DMS53 treated with DMSO at 0.1 percent for 48 hours (cell line): ENCODE data around the gene NKX6-1.

Experiments used
- DNase-seq: peaks from one replicate; lab custom pipeline; 2025; ENCODE audit not compliant: unreplicated experiment; lab: John Stamatoyannopoulos, UW

The NKX6-1 gene

DNA sequence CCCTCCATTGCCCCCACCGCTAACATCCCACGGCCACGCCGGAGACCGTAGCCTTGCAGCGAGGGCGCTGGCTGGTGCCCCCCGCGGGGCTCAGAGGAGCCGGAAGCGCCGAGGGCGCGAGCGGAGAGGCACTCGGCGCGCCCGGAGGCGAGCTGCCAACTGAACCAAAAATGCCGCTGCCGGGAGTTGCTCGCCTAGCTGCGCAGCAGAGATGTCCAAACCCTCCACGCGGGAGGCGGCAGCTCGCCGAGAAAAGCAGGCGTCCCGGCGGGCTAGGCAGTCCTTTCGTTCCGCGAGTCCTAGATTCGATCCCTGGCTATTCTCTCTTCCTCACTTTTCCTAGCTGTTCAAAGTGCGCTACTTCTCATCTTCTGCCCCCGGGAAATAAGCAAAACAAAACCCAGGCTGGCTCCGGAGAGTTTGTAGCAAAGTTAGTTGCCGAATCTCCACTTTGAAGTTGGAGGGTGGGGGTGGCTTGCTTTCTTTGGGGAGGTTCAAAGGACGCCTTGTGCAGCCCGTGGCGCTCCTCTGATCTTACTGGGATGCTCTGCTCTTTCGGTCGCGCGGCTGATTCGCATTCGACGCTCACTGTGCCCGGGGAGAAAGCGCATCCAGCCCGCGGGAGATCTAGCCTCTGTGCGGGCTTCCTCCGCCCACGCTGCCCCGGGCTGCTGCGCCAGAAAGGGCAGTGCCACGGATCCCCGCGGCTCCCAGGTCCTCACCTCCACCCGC lies 723 bp downstream of the NKX6-1 start:
- DNase-seq = peak; percentile 18

DNA sequence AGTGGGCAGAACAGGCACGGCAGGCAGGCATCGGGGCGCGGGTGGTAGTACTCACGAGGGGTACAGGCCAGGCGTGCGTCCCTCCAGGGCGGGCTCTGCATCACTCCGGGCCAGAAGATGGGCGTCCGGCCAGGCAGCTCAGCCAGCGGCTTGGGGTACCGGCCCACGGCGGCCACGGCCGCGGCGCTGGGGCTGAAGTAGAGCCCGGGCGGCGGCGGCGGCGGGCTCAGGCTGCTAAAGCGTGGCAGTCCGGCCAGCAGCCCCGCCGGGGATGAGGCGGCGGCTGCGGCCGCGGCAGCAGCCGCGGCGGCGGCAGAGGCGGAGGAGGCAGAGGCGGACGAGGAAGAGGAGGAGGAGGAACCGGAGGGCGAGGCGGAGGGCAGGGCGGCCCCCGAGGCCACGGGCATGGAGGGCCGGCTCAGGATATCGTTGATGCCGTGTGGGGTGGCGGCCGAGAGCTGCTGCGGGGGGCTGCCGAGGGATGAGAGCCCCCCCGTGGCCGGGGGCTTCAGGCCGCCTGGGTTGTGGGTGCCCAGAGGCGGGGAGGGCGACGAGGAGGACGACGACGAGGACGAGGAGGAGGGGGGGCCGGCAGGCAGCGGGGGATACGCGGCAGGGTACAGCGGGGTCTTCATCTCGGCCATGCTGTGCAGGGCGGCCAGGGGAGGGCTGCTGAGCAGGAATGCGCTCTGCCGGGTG lies 1.4 kb downstream of the NKX6-1 start:
- no peak for DNase-seq

DNA sequence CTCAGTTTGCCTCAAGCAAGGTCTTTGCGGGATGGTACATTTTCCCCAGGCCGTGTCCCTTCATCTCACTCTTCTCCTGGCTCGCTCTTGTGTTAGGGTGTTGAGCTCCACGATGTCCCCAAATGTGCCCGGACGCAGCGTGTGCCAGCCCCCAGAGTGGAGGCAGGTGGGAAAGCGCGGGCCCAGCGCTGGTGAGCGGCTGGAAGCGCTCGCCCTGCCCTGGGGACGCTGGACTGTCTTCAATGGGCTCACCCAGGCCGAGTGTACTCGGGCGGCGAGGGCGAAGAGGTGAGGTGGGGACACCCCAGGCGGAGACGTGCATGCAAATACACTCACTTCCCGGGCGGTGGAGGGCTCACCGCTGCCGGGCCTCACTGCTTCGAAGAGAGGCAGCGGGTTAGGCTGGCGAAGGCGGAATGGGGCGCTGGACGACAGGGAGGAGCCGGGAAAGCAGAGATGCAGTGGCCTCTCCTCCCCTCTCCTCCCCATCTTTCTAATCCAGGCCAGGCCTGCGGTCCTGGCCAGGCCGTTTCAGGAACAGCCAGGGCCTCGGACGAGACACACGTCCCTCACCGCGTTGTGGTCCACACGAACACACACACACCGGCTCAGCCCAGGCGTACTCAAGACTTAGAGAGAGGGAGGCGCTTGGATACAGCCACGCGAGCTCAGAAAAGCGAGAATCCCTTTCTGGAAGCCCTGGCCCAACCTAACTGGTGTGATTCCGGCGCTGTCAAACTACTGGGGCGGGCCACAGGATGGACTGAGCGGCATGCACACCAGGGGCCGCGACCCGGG lies 2.2 kb downstream of the NKX6-1 start:
- no peak for DNase-seq

- no peak for DNase-seq
Measured at GRCh38 chr4:84496331-84496705, 2.8 kb downstream of the NKX6-1 start.

GRCh38 chr4:84495794-84496261 lies 3.3 kb downstream of the NKX6-1 start:
- no peak for DNase-seq

GRCh38 chr4:84495118-84495793 lies 3.8 kb downstream of the NKX6-1 start:
- DNase-seq = no peak

DNA sequence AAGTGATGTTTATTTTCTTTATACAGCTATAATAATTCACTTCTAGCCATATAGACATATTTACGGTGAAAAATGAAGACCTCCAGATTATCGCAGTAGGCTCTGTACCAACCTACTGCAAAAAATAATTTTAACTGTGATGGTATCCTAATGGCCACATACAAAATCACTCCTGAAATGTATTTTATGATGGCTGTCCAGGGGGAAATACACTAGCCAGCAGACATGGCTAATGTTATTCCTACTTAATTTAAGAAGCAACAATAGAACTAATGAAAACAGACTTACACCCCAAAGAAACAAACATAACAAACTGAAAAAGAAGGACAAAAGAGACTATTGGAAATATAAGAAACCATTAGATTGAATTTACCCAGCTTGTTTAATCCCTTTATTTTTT lies 4.6 kb downstream of the NKX6-1 start:
- DNase-seq = no peak

GRCh38 chr4:84494076-84494475 lies 5.0 kb downstream of the NKX6-1 start:
- no peak for DNase-seq

GRCh38 chr4:84493092-84493850 lies 5.8 kb downstream of the NKX6-1 start:
- DNase-seq = peak; percentile 11

- DNase-seq = no peak
Measured at GRCh38 chr4:84492737-84493091, 6.4 kb downstream of the NKX6-1 start.

DNA sequence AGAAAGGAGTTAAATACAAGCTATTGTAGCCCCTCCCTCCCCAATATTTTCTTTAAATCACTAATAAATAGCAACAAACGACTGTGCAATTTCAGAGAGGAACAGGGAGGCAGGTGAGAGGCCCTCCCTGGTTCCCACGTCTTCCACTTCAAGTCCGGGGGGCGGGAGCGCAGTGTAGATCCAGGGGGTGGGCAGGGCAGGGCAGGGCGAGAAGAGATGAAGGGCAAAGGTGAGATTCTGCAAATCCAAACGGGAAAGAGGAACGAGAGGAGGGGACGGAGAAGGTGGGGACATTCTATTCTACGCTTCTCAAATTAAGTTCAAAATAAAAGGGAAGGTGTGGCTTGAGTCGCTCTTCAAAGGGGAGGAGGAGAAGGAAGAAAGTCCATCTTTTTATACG lies 6.8 kb downstream of the NKX6-1 start:
- no peak for DNase-seq

- DNase-seq = no peak
Measured at GRCh38 chr4:84491481-84491880, 7.6 kb downstream of the NKX6-1 start.

DNA sequence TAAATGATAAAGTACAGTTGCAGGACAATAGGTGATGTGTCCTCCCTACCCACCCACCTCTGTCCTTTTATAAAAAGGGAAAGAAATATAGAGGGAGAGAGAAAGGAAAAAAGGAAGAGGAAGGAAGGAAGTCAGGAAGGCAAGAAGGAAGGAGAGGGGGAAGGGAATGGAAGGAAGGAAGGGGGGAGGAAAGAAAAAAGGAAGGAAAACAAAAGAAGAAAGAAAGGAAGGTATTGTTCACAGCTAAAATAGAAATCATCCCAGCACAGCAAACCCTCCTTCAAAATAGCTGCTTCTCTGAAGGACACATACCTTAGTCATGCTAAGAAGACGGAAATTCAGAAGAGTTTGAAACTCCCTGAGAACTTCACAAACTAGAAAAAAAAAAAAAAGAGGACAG lies 8.4 kb downstream of the NKX6-1 start:
- no peak for DNase-seq

DNA sequence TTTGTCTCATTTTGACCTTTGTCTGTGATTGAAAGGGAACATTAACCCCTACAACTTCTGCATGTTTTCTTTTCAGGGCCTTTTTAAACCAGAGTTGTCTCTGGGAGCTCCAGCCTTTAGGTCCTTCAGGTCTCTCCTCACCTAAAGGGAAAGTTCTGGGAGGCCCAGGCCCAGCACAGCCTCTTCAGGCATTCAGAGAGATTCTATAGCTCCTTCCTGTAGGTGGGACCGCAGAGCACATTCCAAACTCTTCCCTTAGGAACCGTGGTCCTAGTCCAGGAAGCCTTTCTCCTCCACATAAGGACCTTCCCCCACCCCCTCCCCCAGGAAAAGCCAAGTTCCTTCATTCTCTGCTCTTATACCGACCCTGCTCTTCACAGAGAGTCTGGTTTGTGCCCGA lies 14.9 kb downstream of the NKX6-1 start:
- DNase-seq = no peak

DNA sequence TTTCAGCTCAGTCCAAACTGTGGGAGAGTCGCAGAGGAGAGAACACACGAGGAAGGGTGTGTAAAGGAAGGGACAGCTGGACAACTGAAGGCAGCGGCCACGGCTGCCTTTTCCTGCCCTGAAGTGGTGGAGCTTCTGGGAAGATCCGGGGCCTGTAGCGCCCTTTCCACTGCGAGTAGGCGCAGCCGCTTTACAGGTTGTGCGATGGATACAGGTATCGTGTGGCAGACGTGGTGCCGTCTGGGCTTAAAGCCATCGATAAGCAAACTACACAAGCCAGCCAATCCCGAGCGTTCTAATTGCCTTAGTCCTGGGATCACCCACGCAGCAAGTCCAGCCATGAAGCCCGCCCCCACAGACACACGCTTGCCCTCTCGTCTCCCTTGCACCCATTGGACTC lies 15.4 kb downstream of the NKX6-1 start:
- no peak for DNase-seq

DNA sequence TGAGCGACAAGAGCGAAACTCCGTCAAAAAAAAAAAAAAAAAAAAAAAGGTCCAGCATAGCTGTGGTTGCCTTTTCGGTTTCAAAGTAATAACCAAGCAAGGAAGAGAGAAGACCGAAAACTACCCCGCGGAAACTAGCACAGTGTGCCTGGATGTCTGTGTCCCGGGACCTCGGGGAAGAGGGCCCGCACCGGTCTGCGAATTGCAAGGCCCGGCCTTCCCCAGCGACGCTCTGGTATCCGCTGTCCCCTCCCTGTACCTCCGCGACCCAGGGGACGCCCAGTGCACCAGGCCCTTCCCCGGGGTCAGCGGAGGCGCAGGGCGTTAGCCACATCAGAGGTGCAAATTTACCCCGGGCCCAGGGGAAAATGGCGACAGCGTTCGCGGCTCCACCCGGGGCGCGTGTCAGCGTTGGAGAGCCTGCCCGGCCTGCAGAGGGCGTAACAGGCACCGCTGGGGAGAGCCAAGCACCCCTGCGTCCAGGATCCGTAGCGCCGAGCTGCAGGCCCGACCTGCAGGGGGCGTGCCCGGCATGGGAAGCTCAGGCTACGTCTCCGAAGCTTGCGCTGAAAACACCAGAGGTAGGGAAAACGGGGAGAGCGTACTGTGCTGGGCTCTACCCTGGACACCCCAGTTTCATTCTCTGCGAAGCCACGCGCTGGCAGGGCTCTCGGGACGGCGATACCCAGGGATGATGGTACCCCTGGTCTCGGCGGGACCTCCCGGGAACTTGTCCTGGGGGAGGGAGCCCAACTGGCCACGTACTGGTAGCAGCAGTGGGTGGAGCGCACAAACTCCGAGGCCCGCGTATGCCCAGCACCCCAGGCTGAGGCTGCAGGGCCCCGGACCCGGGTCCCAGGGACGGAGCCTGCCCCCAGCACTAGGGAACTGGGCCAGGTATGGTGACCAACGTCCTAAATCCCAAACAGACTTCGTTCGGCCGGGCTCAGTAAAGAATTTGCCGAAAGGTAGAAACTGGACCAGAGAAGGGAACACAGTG lies 16.2 kb downstream of the NKX6-1 start:
- DNase-seq = peak; percentile 33

DNA sequence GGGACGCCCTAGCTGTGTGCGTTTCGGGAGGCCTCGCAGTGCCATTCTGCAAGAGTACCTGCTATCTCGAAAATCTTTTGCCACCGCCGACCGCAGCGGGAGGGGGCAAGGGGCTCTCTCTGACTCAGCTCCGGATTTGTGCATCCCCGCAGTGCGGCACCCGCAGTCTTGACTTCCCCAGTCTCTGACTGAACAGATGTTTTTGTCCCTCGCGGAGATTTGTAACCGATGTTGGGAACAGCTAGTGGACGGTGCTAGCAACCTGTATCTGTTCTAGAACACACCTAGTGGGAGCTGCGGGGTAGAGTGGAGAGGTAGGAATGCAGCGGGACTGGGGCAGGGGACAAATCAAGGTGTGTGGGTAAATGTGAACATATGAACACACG lies 17.2 kb downstream of the NKX6-1 start:
- DNase-seq = no peak

GRCh38 chr4:84481077-84481859 lies 17.8 kb downstream of the NKX6-1 start:
- DNase-seq = no peak

- DNase-seq = no peak
Measured at GRCh38 chr4:84480082-84480481, 19.0 kb downstream of the NKX6-1 start.
